ENCODE measurements around the gene SLCO3A1.

The SLCO3A1 gene

DNA sequence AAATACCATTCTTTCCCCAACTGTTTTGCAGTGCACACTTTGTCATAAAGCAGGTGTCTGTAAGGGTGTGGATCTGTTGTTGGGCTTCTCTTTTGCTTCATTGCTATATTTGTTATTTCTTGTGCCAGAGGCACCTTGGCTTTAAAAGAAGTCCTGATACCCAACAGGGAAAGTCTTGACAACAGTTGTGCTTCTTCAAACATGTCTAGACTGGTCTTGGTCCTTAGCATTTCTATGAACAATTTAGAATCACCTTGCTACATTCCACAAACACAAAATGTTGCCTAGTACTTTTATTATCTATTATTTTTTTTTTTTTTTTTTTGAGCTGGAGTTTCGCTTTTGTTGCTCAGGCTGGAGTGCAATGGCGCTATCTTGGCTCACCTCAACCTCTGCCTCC, 233.7 kb downstream of the SLCO3A1 start:
- no peak overlapping the region for H3K4me3 ChIP-seq (ENCODE audit: low read length)
- no peaks in the 10 kb centered on the region for H3K27me3 ChIP-seq (ENCODE audit: control insufficient read depth, insufficient read depth, low read length)
- H3K4me1 ChIP-seq (ENCODE audit: control insufficient read depth, insufficient read depth, low read length) = no peaks in the 10 kb centered on the region
- H3K27ac ChIP-seq (ENCODE audit: low read depth, low read length) = no peak overlapping the region
- H3K9ac ChIP-seq (ENCODE audit: low read length) = no peak overlapping the region
- H3K36me3 ChIP-seq (ENCODE audit: control insufficient read depth, insufficient read depth, low read length) = no peaks in the 10 kb centered on the region

DNA sequence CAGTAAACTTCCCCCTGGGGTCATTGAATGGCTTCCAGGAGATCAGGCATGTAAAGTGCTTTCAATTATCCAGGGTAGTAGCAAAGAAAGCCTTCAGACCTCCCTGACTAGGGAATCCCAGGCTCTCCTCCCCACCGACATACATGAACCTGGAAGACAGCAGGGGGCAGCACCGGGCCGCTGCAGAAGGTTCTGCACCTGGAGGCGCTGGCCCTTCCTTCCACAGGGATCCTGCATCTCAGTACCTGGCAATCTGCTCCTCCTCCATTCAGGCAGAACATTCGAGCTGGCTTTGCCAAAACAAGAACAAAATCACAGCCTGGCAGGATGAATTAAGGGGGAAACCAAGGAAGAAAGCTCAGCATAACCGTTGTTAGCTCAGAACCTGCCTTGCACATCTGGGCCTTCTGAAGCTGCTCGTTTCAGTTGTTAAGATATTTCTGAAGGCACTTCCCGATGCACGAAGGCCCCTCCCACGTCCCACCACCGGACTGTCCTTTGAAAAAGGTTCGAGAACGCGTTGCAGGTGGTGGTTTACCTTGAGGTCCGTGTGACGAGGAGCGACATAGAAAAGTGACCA, 237.7 kb downstream of the SLCO3A1 start:
- no peaks in the 10 kb centered on the region for H3K27me3 ChIP-seq (ENCODE audit: control insufficient read depth, insufficient read depth, low read length)
- no peaks in the 10 kb centered on the region for H3K36me3 ChIP-seq (ENCODE audit: control insufficient read depth, insufficient read depth, low read length)
- H3K4me1 ChIP-seq (ENCODE audit: control insufficient read depth, insufficient read depth, low read length) = no peaks in the 10 kb centered on the region
- no peak overlapping the region for H3K4me3 ChIP-seq (ENCODE audit: low read length)
- H3K9ac ChIP-seq (ENCODE audit: low read length) = no peak overlapping the region
- H3K27ac ChIP-seq (ENCODE audit: low read depth, low read length) = no peak overlapping the region

DNA sequence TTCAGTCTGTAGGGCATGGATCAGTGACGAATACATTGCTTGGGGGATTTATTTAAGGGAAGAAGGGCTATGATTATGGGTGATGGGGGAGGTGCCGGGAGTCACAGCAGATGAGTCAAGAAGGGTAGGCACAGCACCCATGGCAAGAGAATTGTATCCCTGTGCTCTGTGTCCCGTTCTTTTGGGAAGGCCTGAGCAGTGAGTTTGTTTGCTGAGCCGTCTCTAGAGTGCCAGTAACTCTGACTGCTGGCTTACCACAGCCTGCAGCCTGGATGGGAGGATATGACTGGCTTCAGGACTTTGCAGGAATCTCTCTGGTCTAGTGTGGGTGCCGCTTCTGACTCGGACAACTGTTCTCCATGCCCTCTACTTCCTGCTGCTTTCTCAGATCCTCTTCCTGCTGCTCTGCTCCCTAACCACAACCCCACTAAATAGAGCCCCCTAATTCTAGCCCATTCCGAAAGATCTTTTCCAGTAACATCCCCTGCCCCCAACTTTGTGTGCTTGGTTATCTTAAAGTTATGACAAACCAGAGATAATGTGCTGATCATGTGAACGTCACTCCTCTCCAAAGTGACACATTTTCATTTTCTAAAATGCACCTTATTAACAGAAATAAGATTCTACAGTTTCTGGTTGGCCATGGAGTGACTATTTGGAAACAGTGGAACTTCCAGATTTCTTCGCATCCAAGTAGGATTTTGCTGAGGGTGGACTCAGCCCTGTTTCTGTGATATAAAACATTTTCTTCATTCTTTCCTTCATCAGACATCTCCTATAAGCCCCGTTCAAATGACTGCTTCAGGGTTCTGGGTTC, 239.0 kb downstream of the SLCO3A1 start:
- H3K27ac ChIP-seq (ENCODE audit: low read depth, low read length) = no peak overlapping the region
- no peaks in the 10 kb centered on the region for H3K36me3 ChIP-seq (ENCODE audit: control insufficient read depth, insufficient read depth, low read length)
- H3K27me3 ChIP-seq (ENCODE audit: control insufficient read depth, insufficient read depth, low read length) = no peaks in the 10 kb centered on the region
- H3K9ac ChIP-seq (ENCODE audit: low read length) = no peak overlapping the region
- no peak overlapping the region for H3K4me3 ChIP-seq (ENCODE audit: low read length)
- H3K4me1 ChIP-seq (ENCODE audit: control insufficient read depth, insufficient read depth, low read length) = no peaks in the 10 kb centered on the region

DNA sequence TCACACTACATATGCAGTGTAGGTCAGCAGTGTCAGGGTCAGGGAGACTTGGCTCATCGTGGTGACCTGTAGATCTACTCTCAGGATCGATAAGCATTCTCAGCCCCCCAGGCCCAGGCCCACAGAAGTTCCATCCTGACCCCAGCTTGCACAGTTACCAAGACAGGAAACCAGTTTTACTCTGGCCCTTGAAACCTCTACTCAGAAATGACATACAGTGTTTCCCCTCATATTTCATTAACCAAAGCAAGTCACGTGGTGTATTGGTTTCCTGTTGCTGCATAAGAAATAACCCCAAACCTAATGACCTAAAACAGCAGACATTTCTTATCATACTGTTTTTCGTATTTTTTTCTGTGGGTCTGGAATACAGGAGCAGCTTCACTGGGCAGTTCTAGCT, 242.2 kb downstream of the SLCO3A1 start:
- Histone ChIP-seq H3K27ac (ENCODE audit: low read depth, low read length) (no peak overlapping the region), H3K4me3 (ENCODE audit: low read length) (no peak overlapping the region), H3K27me3 (ENCODE audit: control insufficient read depth, insufficient read depth, low read length) (no peaks in the 10 kb centered on the region), H3K4me1 (ENCODE audit: control insufficient read depth, insufficient read depth, low read length) (no peaks in the 10 kb centered on the region), H3K9ac (ENCODE audit: low read length) (no peak overlapping the region), H3K36me3 (ENCODE audit: control insufficient read depth, insufficient read depth, low read length) (no peaks in the 10 kb centered on the region)

DNA sequence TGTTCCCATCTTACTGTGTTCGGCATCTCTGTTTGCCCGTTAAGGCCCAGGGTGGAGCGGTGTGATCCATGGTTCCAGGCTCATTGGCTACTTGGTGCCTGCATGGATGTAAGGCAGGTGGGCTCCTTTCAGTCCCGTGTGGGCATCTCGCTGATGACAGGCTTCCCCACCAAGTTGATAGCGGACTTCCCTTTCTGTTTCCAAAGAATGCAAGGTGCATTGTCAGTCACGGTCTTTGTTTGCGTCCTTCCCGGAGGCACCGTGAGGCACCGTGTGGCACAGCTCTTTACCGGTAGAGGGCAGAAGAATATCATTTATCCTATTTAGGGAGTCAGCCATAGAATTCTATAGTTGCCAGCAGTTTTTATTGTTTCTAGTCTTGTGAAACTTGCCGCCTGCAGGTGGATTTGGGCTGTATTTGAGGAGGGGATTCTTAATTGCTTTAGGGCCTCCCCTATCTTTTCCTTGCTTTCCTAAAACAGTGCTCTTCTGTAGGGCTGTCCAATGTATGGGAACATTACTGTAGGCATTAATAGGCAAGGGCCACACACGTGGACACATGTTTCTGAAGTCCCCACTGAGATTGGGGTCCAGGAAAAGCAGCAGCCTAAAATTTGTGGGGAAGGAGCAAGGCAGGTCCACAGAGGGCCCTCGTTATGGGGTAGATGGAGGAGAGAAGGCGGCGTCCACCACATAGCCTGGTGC, 244.1 kb downstream of the SLCO3A1 start:
- no peak overlapping the region for H3K9ac ChIP-seq (ENCODE audit: low read length)
- H3K4me3 ChIP-seq (ENCODE audit: low read length) = no peak overlapping the region
- H3K4me1 ChIP-seq (ENCODE audit: control insufficient read depth, insufficient read depth, low read length) = no peaks in the 10 kb centered on the region
- no peaks in the 10 kb centered on the region for H3K27me3 ChIP-seq (ENCODE audit: control insufficient read depth, insufficient read depth, low read length)
- H3K36me3 ChIP-seq (ENCODE audit: control insufficient read depth, insufficient read depth, low read length) = no peaks in the 10 kb centered on the region
- H3K27ac ChIP-seq (ENCODE audit: low read depth, low read length) = no peak overlapping the region

DNA sequence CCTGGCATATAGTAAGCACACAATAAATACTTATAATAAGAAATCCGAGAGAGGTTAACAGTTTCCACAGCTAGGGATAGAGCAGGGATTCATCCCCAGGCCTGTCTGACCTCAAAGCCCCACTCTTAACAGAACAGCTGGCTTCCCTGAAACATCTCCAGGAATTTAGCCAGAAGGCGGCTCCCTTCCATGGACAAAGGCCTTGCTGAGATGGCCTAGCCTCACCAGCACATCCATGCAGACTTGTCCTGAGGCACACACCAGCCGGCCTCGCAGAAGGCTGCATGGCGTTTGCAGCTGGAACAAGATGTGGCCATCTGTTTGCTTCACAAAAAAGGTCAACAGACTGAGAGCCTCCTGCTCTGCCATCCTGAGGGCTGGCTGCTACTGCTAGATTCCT, 245.4 kb downstream of the SLCO3A1 start:
- no peaks in the 10 kb centered on the region for H3K4me1 ChIP-seq (ENCODE audit: control insufficient read depth, insufficient read depth, low read length)
- H3K36me3 ChIP-seq (ENCODE audit: control insufficient read depth, insufficient read depth, low read length) = no peaks in the 10 kb centered on the region
- no peak overlapping the region for H3K27ac ChIP-seq (ENCODE audit: low read depth, low read length)
- no peaks in the 10 kb centered on the region for H3K27me3 ChIP-seq (ENCODE audit: control insufficient read depth, insufficient read depth, low read length)
- no peak overlapping the region for H3K9ac ChIP-seq (ENCODE audit: low read length)
- no peak overlapping the region for H3K4me3 ChIP-seq (ENCODE audit: low read length)

DNA sequence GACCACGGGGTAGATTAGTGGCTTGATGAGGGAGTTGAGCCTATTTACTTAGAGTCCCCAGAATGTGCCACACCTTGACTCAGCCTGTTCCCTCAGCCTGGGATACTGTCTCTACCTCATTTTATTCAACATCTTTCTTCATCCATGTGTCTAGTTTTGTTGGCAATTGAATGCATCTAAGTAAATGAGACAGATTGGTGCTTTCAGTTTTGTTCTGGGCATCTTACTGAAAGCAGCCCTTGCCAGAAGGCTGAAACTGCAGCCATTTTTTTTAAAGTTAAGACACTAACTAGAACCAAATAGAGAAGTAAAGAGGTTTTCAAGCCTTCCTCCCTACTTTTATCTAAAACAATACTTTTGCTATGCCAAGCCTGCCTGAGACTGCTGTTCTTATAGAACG, 246.8 kb downstream of the SLCO3A1 start:
- Histone ChIP-seq H3K27ac (ENCODE audit: low read depth, low read length) (no peak overlapping the region), H3K36me3 (ENCODE audit: control insufficient read depth, insufficient read depth, low read length) (no peaks in the 10 kb centered on the region), H3K27me3 (ENCODE audit: control insufficient read depth, insufficient read depth, low read length) (no peaks in the 10 kb centered on the region), H3K9ac (ENCODE audit: low read length) (no peak overlapping the region), H3K4me1 (ENCODE audit: control insufficient read depth, insufficient read depth, low read length) (no peaks in the 10 kb centered on the region), H3K4me3 (ENCODE audit: low read length) (no peak overlapping the region)

DNA sequence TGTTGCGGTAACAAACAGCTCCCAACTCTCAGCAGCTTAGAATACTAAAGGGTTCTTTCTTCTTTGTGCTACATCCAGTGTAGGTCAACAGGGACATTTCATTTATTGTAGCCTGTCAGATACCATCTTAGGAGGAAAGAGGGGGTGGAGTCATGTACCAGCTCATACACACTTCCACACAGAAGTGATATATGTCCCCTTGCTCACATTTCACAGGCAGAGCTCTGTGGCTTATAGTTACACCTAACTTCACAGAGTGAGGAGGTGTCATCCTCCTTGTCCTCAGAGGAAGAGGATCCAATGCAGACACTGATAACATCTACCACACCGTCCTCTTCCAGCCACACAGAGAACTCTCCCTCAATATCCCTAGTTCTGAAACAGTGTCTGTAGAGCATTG, 247.2 kb downstream of the SLCO3A1 start:
- no peak overlapping the region for H3K4me3 ChIP-seq (ENCODE audit: low read length)
- no peaks in the 10 kb centered on the region for H3K4me1 ChIP-seq (ENCODE audit: control insufficient read depth, insufficient read depth, low read length)
- H3K9ac ChIP-seq (ENCODE audit: low read length) = no peak overlapping the region

DNA sequence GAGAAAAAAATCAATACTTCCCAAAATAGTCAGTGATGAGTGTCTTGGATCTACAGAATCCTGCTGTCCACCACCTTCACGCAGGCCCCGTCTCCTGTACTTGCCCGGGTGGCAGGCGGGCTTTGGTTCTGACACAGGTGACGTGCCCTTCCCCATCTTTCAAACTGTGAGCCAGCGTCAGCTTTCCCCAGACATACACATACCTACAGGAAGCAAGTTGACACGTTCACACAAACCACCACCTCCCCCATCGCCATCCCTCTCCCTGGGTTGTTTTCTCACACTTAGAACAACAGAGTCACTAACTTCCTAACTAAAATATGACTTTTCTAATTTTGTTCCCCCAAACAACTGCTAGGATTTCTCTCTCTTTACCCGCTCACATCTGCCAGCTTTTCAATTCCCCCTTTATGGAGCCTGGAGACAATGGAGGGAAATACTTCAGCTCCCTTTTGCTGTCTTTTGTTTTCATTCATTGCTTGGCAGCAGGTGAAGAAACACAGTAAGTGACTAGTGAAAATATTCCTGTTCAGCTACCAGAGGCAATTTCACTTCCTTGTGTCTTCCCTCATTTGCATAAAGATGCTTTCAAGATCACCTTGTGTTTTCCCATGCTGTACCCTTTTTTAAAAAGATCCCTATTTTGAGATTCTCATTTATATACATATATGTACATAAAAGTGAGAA, 248.3 kb downstream of the SLCO3A1 start:
- no peaks in the 10 kb centered on the region for H3K36me3 ChIP-seq (ENCODE audit: control insufficient read depth, insufficient read depth, low read length)
- no peaks in the 10 kb centered on the region for H3K4me1 ChIP-seq (ENCODE audit: control insufficient read depth, insufficient read depth, low read length)
- H3K9ac ChIP-seq (ENCODE audit: low read length) = no peak overlapping the region
- no peaks in the 10 kb centered on the region for H3K27me3 ChIP-seq (ENCODE audit: control insufficient read depth, insufficient read depth, low read length)
- H3K27ac ChIP-seq (ENCODE audit: low read depth, low read length) = no peak overlapping the region
- H3K4me3 ChIP-seq (ENCODE audit: low read length) = no peak overlapping the region

More for the DNA sequence above, 247.2 kb downstream of the SLCO3A1 start:
- H3K27me3 ChIP-seq (ENCODE audit: control insufficient read depth, insufficient read depth, low read length) = no peaks in the 10 kb centered on the region
- no peak overlapping the region for H3K27ac ChIP-seq (ENCODE audit: low read depth, low read length)
- H3K36me3 ChIP-seq (ENCODE audit: control insufficient read depth, insufficient read depth, low read length) = no peaks in the 10 kb centered on the region

DNA sequence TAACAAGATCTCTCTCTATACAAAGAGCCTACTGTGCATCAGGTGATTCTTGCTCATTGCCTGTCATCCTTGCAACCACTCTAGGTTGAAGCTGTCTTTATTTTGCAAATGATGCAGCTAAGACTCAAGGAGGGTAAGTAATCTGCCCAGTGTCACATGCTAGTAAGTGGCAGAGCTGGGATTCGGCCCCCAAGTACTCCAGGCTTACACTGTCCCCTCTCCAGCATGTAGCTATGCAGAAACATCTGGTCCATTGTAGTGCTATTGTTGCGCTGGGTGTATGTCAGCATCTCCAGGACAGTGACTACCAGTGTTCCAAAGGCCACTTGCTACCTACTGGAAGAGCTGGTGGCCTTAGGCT, 248.9 kb downstream of the SLCO3A1 start:
- no peak overlapping the region for H3K4me3 ChIP-seq (ENCODE audit: low read length)
- no peaks in the 10 kb centered on the region for H3K27me3 ChIP-seq (ENCODE audit: control insufficient read depth, insufficient read depth, low read length)
- H3K27ac ChIP-seq (ENCODE audit: low read depth, low read length) = no peak overlapping the region
- H3K36me3 ChIP-seq (ENCODE audit: control insufficient read depth, insufficient read depth, low read length) = no peaks in the 10 kb centered on the region
- no peak overlapping the region for H3K9ac ChIP-seq (ENCODE audit: low read length)
- H3K4me1 ChIP-seq (ENCODE audit: control insufficient read depth, insufficient read depth, low read length) = no peaks in the 10 kb centered on the region

DNA sequence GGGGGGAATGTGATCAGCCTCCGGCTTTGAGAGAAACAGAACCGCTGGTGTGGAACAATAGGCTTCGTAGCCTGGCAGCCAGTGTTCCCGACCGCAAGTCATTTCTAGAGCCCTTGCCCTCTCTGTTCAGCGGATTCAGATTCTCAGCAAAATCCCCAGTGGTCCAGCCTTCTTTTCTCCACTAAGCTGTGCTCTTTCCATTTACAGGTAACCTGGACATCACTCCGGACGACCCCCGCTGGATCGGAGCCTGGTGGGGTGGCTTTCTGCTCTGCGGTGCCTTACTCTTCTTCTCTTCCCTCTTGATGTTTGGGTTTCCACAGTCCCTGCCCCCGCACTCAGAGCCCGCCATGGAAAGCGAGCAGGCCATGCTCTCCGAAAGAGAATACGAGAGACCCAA, 250.6 kb downstream of the SLCO3A1 start:
- H3K27me3 ChIP-seq (ENCODE audit: control insufficient read depth, insufficient read depth, low read length) = no peaks in the 10 kb centered on the region
- H3K4me1 ChIP-seq (ENCODE audit: control insufficient read depth, insufficient read depth, low read length) = no peaks in the 10 kb centered on the region
- H3K9ac ChIP-seq (ENCODE audit: low read length) = no peak overlapping the region
- no peaks in the 10 kb centered on the region for H3K36me3 ChIP-seq (ENCODE audit: control insufficient read depth, insufficient read depth, low read length)
- H3K4me3 ChIP-seq (ENCODE audit: low read length) = no peak overlapping the region
- H3K27ac ChIP-seq (ENCODE audit: low read depth, low read length) = no peak overlapping the region

DNA sequence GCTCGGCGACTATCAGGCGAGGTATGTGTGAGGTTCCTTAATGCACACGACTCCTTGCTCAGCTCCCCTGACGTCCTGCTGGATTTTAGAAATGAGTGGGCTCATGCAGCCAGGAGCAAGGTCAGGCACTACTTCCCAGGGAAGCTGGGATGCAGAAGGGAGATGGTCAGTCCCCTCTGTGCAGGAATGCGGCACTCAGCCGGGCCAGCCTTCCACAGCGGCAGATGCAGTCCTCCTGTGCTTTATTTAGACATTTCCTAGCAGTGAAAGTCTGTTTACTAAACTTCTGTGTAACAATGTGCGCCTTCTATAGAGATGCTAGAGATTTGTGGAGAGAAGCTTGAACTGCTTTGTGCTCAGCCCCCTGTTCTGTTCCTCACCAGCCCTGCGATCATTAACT, 252.1 kb downstream of the SLCO3A1 start:
- Histone ChIP-seq H3K36me3 (ENCODE audit: control insufficient read depth, insufficient read depth, low read length) (no peaks in the 10 kb centered on the region), H3K4me3 (ENCODE audit: low read length) (no peak overlapping the region)

More for the DNA sequence above, 252.1 kb downstream of the SLCO3A1 start:
- Histone ChIP-seq H3K27ac (ENCODE audit: low read depth, low read length) (no peak overlapping the region), H3K9ac (ENCODE audit: low read length) (no peak overlapping the region), H3K4me1 (ENCODE audit: control insufficient read depth, insufficient read depth, low read length) (no peaks in the 10 kb centered on the region), H3K27me3 (ENCODE audit: control insufficient read depth, insufficient read depth, low read length) (no peaks in the 10 kb centered on the region)

Data from rectal smooth muscle tissue (tissue), 1 donor.